HG02623 (cell line): ENCODE data around the gene MAP3K21.

Experiments
- ATAC-seq: cut with Tn5 transposase; IDR thresholded peaks from one replicate; pipeline ENCODE4 v1.9.1; 2021; ENCODE audit warnings: moderate library complexity; ENCODE audit not compliant: unreplicated experiment

MAP3K21 gene

DNA sequence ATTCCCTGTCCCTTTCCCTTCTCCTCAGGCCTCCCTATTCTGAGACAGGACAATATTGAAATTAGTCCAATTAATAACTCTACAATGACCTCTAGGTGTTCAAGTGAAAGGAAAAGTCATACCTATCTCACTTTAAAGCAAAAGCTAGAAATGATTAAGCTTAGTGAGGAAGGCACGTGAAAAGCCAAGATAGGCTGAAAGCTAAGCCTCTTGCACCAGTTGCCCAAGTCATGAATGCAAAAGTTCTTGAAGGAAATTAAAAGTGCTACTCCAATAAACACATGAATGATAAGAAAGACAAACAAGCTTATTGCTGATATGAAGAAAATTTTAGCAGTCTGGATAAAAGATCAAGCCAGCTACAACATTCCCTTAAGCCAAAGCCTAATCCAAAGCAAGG is 3.8 kb upstream of the MAP3K21 start:
- no peak for ATAC-seq

DNA sequence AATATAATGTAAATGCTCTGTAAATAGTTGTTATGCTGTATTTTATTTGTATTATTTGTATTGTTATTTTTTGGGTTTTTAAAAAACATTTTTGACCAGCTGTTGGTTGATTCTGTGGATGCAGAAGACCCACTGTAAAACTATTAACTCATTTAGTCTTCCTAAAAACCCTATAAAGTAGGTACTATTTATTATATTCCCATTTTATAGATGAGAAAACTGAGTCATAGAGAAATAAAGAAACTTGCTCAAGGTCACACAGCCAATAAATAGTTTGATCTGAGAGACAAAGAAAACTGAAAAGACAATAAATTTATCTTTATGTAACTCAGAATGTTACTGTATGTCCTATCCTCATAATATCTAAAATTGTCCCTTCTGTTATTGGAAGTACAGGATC is 1.2 kb upstream of the MAP3K21 start:
- ATAC-seq, result no peak

DNA sequence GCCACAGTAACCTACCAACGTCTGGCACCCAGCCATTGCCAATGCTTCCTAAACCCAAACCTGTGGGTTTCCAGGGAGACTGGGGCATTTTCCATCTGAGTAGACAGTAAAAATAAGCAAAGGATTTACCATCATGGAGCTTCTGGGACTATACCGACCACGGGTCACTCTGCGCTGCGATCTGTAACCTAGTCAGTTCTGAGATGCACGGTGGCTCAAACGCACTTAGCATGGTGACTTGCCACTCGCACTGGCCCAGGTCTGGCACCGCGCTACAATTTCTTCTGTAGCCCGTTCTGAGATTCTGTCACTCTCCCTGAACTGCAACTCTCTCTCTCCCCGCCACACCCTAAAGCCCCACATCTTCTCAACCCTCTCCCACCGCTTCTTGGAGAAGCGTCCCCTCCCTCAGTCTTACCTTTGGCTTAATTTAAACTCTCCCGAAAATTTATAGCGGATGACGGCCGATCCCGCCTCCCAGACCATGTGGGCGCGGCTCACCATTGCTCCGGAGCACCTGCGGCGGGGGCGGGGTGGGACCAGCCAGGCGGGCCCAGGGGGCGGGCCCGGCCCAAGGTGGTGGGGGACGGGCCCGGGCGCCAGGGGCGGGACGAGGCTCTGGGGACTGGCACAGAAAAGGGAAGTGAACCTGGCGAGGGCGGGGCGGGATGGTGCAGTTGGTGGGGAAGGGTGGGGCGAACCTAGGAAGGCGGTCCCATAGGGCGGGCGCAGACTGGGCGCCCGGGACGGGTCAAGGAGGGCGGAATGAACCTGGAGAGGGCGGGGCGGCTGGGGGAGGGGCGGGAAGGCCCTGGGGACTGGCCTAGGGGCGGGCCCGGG is 493 bp upstream of the MAP3K21 start:
- ATAC-seq, result peak; percentile 91

DNA sequence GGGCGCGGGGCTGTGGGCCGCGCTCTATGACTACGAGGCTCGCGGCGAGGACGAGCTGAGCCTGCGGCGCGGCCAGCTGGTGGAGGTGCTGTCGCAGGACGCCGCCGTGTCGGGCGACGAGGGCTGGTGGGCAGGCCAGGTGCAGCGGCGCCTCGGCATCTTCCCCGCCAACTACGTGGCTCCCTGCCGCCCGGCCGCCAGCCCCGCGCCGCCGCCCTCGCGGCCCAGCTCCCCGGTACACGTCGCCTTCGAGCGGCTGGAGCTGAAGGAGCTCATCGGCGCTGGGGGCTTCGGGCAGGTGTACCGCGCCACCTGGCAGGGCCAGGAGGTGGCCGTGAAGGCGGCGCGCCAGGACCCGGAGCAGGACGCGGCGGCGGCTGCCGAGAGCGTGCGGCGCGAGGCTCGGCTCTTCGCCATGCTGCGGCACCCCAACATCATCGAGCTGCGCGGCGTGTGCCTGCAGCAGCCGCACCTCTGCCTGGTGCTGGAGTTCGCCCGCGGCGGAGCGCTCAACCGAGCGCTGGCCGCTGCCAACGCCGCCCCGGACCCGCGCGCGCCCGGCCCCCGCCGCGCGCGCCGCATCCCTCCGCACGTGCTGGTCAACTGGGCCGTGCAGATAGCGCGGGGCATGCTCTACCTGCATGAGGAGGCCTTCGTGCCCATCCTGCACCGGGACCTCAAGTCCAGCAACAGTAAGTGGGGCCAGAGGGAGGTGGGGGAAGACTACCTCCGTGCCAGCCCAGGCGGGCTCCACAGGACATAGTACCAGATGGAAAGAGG is 808 bp downstream of the MAP3K21 start:
- ATAC-seq, result peak; percentile 9

DNA sequence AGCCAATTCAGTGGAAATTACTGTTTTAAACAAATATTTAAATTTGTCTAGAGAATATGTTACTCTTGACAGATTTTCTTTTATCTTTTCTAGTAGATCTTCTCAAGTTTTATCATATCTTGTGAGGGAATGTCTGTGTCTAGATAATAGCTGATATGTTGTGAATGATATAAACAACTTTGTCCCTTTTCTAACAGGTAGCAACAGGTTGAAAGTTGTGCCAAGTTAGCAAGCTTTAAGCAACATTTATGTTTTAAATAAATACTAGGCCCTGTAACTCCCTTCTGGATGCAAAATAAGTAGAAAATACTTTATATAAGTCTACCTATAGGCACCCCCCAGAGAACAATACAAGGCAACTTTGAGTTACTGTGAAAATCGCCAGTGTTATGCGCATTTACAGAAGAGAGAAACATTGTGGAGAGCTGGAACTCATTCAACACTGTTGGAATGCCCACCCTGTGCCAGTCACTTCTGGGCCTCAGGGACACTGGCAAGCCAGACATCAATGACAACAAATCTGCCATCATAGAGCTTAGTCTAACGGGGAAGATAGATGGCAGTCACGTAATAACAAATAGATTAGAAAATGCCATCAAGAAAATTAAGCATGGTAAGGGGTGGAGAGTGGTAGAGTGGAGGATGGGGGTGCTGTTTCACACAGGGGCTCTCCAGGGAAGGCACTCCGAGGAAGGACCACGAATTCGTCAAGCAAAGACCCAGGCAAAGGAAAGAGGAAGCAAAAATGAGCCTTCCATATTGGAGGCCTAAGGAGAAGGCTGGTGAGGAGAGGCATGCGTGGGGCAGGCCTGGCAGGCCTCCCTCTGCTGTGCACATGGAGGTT is 4.4 kb downstream of the MAP3K21 start:
- ATAC-seq, result no peak

DNA sequence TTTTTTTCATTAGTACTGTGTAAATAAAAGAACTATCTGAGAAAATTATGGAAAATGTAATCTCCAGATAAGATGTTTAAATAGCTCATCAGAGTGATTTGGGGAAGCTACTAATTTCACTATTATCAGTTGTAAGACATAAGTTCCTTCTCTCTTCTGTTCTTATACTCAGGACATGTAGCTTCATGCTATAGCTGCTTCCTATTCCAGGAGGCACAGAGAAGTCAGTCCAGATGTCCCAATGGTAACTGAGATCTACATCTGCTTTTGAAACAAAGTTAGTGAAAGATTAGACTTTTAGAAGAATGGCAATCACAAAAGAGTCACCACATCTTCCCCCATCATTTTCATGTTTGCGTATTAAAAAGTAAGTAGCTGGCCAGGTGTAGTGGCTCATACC is 5.6 kb downstream of the MAP3K21 start:
- ATAC-seq, result no peak

DNA sequence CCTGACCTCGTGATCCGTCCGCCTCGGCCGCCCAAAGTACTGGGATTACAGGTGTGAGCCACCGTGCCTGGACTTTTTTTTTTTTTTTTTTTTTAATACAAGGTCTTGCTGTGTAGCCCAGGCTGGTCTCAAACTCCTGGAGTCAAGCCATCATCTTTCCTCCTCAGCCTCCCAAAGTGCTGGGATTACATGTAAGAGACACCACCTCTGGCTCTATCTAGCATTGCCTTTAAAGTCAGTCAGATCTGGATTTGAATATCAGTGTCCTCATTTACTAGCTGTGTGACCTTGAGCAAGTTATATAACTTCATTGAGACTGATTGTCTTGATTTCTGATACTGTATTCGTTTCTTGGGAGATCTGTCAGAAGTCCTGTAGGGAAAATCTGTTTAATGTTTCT is 6.6 kb downstream of the MAP3K21 start:
- ATAC-seq, result no peak

DNA sequence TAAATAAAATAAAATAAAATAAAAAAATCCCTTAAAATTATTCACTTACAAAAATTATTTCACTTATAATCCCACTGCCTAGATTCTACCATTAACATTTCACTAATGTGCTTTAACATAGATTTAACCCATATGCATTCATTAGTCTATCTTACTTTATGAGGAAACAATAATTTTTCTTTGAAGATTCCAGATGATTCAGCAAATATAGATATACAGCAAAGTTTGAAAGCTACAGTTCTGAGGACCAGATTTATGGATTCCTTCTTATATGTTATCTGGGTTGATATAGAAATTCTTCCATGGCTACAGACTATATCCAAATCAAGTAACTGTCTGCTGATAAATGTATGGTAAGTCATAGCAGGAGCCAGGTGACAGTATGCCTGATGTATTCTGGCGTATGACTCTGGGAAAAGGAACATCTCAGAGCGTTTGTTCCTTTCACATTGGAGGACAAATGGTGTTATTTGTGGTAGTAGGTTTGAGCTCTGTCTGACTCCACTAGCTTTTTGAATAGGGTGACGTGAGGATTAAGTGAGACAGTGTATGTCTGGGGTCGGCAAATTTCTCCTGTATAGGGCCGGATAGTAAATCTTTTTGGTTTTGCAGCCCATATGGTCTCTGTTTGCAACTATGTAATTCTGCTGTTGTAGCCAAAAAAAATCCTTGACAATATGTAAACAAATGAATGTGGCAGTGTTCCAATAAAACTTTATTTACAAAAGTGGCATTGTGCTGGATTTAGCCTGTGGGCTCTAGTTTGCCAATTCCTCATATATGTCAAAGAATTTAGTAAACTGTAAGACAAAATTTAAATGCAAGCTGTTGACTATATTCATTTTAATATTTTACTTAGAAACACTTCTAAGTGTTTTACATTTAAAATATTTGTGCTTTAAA is 9.3 kb downstream of the MAP3K21 start:
- no peak for ATAC-seq

DNA sequence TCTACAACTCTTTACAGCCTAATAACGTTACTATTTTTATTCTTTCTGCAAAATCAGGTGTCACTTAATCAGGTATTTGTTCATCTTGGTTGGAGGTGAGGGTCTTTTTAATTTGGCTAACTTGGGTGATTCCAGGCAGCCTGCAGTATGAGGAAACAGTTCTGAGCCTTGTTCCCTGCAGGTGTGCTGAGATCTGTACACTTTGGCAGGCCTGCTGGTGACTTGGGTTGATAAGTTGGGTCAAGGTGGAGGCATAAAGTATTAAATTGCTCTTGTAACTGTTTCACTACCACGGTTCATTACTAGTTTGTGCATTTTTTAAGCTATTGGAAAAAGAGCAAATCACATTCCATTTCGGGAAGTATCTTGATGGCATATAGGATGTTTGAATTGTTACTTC is 10.0 kb downstream of the MAP3K21 start:
- ATAC-seq, result no peak

DNA sequence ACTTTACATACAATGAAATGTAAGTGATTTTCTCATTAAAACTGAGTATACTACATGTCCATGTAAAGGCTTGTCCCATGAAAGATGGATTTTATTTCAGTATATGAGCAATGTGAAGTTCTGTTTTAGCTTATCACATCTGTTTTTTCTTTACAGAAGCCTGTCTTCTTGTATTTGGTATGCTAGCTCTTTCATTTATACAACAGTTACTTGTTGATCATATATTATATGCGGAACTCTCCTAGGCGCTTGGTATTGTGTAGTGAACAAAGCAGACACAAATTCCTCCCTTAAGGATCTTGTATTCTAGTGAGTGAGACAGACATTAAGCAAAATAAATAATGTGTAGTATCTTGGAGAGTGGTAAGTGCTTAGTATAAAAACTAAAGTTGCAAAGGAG is 10.6 kb downstream of the MAP3K21 start:
- no peak for ATAC-seq

DNA sequence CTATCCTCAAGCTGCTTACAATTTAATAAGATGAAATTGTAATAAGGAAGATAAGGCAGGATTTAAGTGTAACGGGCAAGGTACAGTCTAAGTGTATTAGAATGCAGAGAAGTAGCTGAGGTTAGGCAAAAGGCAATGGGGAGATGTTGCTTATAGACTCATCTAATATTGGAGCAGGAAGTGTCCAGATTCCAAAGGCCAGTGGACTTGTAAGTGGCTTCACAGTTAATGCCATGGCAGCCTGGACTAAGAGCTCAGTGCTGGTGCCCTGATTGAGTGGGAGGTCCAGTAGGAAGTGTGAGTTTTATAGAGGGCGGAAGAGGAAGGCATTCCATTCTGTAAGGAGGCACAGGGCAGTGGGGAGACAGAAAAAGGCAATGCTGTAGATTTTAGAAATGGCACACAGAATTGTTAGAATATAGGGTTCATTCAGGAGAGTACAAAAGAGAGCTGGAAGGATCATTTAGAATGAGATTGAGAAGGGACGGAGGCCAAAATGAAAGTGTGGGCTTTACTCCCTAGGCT is 12.6 kb downstream of the MAP3K21 start:
- ATAC-seq, result no peak

DNA sequence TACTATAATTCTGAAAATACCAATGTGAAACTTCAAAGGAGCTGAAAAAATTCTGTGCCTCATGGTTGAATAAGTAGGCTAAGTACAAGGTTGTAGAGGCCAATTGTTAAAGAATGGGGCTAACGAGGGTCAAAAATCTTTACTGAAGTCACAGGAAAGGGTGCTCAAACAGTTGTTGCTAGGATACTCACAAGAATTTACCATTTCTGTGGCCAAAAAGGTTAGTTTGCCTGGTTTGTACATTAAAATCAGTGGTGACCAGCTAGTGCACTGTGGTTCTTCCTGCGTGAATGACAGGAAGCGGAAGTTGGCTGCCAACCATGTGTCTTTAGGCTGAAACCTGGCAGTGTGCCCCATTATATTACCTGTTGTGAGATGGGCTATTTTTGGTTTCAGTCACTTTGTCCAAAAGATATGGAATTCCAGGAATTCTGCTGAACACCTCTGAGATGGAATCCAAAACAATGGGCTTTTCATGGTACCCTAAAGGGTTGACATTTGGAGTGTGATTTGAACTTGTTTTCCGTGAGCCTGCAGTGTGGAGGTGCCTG is 13.5 kb downstream of the MAP3K21 start:
- no peak for ATAC-seq

DNA sequence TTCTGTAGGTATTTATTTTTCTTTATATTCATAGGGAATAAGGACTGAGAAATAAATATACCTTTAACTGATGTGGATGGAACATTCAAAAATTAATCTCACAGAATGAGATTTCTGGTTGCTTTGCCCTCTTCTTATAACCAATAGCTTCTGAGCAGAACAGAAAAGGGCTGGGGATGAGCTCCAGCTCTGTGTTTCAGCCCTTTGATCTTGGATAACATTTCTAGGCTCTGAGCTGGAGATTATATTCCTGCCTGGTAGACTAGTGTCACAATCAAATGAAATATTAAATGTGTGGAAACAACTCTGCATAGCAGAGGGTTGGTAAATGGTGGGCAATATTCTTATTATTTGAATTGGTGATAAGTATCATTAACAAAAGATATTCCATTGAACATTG is 14.6 kb downstream of the MAP3K21 start:
- ATAC-seq, result no peak

DNA sequence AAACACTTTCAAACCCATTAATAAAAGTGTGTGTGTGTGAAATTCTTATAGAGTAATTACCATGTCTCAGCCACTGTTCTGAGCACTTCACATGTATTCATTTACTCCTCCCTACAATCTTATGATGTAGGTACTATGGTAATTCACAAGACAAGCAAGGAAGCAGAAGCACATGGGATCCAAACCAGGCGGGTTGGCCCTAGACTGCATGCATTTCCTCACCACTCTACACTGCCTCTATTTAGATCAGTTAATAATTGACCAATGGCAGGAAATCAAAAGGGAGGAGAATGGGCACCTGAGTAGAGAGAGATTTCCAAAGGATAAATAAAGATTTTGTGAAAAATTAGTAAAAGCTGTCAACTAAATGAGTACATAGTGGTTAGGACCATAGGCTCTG is 15.7 kb downstream of the MAP3K21 start:
- no peak for ATAC-seq

DNA sequence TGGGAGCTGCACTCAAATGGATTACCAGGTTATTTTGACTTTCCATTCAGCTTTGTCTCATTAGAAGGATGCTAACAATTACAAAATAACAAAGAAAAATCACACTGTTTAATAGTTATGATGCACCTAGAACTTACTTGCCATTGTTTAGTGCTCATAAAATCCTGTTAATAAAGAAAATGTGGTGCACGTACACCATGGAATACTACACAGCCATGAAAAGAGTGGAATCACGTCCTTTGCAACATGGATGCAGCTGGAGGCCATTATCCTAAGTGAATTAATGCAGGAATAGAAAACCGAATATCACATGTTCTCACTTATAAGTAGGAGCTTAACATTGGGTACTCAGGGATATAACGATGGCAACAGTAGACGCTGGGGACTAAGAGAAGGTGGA is 19.8 kb downstream of the MAP3K21 start:
- ATAC-seq, result no peak

DNA sequence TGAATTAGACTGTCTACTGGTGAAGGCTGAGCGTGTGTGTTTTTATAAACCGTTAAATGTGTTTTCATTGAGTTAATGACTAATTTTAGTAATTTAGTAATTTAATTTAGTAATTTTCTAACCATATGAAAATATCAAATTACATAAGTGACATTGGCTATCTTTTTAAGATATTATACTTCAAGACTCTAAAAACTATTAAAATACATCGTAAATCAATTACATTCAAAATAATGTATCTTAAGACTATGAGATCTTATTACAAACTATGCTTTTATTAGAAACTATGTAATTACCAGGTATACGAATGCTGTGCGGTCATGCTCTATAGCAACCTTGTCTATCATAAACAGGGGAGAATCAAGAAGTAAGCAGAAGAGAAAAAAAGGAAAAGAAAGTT is 21.6 kb downstream of the MAP3K21 start:
- no peak for ATAC-seq

DNA sequence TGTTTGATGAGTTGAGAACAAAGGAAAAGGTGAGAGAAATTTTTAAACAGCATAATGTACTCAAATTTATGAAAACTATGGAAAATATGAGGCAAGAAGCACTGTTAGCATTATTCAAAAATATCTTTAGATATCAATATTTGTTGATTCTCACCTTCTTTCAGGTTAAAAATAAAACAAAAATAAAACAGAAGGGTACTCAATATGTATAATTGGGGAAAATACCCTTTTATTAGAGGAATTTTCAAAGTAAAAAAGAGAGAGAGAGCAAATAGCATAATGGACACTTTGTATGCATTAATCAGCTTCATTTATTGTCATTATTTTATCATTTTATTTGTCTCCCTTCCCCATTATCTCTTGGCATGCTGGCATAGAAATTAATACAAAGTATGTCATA is 27.5 kb downstream of the MAP3K21 start:
- no peak for ATAC-seq

DNA sequence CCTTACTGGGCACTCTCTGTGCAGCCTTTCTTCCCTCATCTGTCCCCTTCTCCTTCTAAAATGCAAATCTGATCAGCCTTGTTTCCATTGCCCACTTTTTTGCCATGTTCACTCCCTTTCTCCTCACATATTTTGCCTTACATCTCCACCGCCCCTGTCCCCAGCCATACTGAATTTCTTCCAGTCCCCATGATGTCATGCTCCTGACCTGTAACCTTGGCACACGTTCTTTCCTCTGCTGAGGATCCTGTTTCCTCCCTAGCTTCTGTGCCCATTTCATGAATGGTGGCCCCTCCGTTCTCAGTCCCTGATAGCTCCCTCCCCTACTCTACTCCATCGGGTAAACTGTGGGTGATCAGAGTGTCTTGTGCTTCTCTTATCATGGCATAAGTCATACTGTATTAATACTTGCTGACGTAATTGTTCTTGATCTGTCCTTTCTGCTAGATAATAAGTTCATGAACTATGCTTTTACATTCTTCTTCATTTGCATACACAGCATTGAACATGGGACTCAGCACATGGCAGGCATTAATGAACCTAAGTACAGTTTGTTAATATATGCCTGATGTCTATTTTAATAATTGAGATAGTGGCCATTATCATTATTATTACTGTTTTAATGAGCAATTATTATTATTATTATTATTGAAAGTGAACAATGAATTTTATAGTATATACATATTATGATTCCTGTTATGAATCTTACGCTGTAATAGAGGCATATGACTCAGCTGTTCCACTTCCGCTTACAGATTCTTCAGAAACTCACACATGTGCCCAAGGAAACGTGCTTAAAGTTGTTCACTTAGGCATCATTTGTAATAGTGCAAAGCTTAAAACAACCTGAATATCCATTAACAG is 28.5 kb downstream of the MAP3K21 start:
- ATAC-seq, result no peak

DNA sequence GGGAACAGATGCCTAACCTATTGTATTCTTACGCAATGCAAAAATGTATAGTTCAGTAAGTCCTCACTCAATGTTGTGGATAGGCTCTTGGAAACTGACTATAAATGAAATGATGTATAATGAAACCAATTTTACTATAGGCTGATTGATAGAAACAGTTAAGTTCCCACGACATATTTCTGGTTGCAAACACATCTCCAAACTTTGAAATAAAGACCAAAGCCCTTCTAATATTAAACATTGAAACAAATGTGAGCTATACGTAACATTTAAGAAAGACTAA is 29.1 kb downstream of the MAP3K21 start:
- no peak for ATAC-seq
